Measurements from ENCODE around the gene TMEM258. TPM values are rescaled to one million over a fixed set of nuclear protein-coding genes. Genes with fewer than 3 reads are reported as not detected.

TMEM258 gene
- total and polyA plus RNA-seq, 2 experiments from 2014 or later: 71.3 to 519 TPM

DNA sequence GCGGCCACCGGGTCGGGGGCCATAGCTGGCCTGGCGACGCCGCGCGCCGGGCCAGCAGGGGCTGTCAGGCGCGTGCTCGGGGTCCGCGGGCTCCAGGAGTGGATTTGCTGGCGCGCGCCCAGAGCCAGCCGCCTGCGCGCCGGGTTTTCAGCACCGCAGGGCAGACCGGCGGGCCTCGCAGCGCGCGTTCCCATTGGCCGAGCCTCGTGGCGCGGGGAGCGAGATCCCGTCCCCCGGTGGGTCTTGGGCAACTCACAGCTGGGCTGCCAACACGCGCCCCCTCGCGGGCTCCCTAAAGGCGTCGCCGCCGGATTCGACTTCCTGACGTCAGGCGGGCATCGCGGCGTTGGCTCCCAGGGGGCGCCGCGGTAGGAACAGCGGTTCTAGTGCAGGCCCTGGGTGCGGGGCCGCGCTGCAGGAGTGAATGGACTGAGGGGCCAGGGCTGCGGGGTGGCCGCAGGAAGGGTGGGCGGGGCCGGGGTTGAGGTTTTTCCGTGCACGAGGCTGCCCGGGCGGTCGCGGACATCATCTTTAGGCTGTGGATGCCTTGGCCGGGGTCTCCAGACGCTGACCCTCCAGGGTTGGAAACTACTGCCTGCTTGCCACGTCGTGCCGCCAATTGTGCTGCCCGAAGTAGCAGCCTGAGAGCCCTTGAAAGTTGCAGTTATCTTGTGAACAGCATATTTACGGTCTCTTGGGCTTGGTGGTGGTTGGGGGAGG is 24.5 kb upstream of the TMEM258 start, which contains the start of gene FADS1 (continued):
- TF ChIP-seq ZNF462 (CRISPR knock-in tag; IDR thresholded peaks at IDR 0.05) (no peak), EZH2phosphoT487 (IDR thresholded peaks at IDR 0.05; ENCODE audit: unreplicated experiment) (no peak), JUNB (IDR thresholded peaks at IDR 0.05; ENCODE audit: unreplicated experiment) (no peak), CREB1 (CRISPR knock-in tag; IDR thresholded peaks at IDR 0.05; ENCODE audit: low read depth) (peak; percentile 91), STAT1 (IDR thresholded peaks at IDR 0.05; ENCODE audit: unreplicated experiment) (no peak), POLR2AphosphoS5 (IDR thresholded peaks at IDR 0.05; ENCODE audit: low read depth) (peak; percentile 60), ETS1 (IDR thresholded peaks at IDR 0.05) (no peak), NANOG (IDR thresholded peaks at IDR 0.05; ENCODE audit: borderline replicate concordance) (no peak), ZNF331 (CRISPR knock-in tag; IDR thresholded peaks at IDR 0.05; ENCODE audit: low read depth) (no peak)
- TF ChIP-seq, protein P1, sequence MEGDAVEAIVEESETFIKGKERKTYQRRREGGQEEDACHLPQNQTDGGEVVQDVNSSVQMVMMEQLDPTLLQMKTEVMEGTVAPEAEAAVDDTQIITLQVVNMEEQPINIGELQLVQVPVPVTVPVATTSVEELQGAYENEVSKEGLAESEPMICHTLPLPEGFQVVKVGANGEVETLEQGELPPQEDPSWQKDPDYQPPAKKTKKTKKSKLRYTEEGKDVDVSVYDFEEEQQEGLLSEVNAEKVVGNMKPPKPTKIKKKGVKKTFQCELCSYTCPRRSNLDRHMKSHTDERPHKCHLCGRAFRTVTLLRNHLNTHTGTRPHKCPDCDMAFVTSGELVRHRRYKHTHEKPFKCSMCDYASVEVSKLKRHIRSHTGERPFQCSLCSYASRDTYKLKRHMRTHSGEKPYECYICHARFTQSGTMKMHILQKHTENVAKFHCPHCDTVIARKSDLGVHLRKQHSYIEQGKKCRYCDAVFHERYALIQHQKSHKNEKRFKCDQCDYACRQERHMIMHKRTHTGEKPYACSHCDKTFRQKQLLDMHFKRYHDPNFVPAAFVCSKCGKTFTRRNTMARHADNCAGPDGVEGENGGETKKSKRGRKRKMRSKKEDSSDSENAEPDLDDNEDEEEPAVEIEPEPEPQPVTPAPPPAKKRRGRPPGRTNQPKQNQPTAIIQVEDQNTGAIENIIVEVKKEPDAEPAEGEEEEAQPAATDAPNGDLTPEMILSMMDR (conservative IDR thresholded peaks at IDR 0.05; ENCODE audit: low read depth in 2 of 2): peak; percentile 47 to 70

Data from GM23338 (cell line).